ENCODE measurements around the gene IQSEC1. TPM values are rescaled to one million over a fixed set of nuclear protein-coding genes. Genes with fewer than 3 reads are reported as not detected.
A peak's percentile ranks its signal among the peaks of the same experiment; 100 is the strongest.

Gene IQSEC1
- total RNA-seq, 1 experiment from 2014 or later = 5.7 TPM

- no peak for DNase-seq (ENCODE audit: low spot score)
Measured at GRCh38 chr3:13016083-13016720, 57.0 kb downstream of the IQSEC1 start.

DNA sequence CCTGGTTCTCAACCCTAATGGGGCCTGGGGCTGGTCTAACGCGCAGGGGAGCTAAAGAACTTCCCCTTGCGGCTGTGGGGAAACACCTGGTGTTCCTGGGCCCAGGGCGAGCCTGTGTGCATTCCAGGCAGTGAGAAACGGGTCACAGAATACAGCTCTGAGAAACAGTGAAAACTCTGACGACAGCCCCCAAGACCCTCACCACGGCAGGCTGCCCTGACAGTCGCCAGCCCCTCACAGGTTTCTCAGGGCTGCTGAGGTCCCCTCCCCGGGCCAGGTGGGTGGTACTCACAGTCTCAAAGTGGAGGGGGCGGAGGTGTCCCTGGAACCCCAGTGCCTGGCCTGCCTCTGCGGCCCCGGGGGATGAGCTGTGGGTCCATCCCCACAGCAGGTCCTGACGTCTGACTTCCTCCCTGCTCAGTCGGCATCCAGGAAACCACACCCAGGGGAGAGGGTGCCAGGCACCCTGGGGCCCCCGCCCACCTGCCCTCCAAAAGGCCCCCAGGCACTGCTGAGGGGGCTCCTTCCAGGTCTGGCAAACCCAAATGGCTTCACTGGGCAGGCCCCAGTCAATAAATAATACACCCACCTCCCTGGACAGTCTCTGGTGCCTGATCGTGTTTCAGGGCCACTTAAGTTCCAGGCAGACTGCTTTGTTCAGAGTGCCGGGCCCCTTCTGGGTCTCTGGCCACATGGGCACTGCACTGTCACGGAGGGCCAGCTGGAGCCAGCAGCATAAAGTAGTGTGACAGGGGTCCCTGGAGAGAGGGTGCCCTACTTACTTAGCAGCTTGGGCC lies 57.7 kb downstream of the IQSEC1 start:
- no peak for DNase-seq (ENCODE audit: low spot score)

DNA sequence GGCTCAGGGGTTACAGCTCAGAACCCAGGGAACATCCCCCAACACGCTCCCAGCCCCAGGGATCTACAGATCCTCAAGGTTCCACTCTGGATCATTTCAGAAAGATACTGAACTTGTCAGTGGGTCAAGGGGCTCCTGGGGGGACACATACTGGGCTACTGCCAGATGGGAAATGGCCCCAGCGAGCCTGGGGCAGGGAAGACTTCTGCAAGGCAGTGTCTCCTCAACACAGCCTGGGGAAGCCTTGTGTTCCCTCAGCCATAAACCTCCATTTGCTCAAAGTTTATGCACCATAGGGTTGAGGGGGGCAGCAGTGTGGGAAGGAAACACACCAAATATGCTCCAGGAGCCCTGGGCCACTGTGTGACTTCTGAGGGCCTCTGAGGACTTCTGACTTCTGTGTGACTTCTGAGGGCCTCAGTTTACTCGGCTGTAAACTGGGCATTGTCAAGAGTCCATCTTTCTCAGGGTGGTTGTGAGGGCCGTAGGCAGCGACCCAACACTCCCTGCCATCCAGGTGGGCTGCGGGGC lies 58.4 kb downstream of the IQSEC1 start:
- DNase-seq (ENCODE audit: low spot score) = no peak

- DNase-seq (ENCODE audit: low spot score) = no peak
Measured at GRCh38 chr3:13013994-13014754, 59.1 kb downstream of the IQSEC1 start.

- DNase-seq (ENCODE audit: low spot score) = no peak
Measured at GRCh38 chr3:13013566-13013965, 59.7 kb downstream of the IQSEC1 start.

- DNase-seq (ENCODE audit: low spot score) = no peak
Measured at GRCh38 chr3:13013151-13013561, 60.1 kb downstream of the IQSEC1 start.

DNA sequence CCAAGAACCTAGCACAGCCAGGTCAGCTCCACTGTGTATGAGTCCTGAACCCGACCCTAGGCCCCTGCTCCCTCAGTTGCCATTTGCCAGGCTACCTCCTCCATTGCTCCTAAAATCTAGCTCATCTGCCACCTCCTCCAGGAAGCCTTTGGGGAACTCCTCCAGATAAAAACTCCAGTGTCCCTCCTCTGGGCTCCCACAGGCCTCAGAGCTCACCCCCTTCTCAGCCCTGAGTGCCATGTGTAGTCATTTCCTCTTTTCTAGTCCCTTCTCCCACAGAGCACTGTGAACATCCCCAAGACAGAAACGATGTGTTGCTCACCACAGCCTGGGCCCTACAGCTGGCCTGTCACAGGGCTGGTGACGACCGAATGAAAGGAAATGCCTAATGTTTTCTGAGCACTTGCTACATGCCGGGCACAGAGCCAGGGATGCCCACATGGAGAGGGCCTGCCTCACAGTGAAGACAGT lies 61.0 kb downstream of the IQSEC1 start:
- peak; percentile 51 for DNase-seq (ENCODE audit: low spot score)

DNA sequence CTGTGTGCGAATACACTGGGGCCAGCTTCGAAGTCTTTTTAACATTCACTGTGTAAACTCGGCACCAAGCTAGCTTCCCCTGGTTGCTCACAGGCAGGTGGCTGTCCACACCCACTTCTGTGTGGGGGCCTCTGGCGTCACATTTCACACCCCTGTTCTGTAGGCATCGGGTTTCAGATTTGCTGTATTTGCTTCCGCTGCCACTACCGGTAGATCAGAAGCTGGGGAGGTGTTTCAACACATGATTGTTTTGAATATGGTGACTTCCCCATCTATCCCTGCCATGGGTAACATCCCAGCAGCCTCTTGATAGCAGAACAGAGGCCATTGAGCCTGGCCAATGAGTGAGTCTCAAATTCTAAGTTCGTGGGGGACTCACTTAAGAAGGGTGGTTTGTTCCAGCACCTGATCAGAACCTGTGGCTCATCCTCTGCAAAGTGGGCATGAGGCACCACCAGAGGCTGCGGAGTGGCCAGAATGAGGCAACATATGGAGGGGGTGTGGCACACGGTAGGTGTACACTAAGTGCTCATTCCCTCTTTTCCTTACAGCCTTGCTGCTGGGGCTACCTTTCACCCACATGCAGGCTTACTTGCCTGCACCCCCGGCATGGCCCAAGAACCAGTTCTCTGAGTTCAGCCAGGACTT lies 61.5 kb downstream of the IQSEC1 start:
- no peak for DNase-seq (ENCODE audit: low spot score)

DNA sequence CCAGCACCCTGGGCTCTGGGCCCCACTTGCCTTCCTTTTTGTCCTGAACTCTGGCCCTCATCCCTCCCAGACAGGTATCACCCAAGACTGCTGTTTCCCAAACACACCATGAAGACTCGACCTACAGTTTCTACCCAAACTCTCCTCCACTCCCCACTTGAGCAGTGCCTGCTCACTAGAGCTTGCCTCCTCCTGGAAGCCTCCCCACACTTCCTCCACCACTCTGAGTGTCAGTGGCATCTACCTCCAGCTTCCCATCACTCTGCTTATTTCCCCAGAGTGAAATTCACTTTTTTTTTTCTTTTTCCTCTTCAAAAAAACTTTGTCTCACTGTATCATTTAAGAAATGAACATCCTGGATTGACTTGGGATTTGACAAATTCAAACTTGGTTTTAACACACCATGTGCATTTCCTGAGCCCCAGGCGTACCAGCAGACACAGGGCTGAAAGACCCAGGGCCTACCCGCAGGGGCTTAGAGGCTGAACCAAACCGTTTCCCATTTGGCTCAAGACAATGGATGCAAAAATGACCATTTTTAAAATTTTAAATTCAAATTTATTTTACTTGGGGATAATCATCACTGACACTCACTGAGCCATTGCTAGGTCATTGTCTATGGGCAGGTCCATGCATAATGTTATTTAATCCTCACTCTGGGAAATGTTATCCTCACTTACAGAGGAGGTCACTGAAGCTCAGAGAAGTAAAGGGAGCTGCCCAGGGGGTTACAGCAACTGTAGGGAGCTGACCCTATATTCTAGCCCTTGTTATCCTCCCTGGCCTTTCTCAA lies 62.3 kb downstream of the IQSEC1 start:
- no peak for DNase-seq (ENCODE audit: low spot score)

GRCh38 chr3:13009946-13010315 lies 63.3 kb downstream of the IQSEC1 start:
- no peak for DNase-seq (ENCODE audit: low spot score)

GRCh38 chr3:13009132-13009945 lies 63.9 kb downstream of the IQSEC1 start:
- DNase-seq (ENCODE audit: low spot score) = peak; percentile 64

GRCh38 chr3:13008155-13008995 lies 64.9 kb downstream of the IQSEC1 start:
- DNase-seq (ENCODE audit: low spot score) = no peak

DNA sequence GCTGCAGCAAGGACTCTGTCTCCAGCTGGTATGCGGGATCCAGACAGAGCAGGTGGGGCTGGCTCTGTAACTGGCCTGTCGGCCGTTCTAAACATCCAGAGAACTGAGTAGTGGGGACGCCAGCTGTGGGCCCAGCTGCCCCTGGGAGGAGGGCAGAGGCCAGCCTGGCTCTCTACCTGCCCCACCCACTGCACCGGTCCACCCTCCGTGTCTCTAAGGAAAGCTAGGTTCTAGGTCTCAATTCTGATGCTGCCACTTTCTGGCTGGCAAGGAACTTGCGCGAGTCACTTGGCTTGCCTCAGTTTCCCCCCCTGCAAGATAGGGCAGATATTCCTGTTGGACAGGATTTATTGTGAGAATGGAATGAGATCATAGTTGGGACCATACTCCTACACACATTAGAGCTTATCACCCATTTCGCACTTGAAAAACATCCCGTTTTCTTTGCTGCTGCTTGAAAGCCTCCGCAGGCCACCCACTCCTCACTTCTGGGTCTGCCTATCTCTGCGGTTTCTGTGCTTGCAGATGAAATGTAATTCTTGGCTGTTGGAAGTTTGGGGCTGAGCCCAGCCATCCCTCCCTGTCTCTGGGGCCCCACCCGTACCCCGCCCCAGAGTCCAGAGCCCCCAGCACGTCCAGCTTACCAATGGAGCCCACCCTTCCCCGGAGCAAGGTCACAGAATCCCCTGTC lies 65.8 kb downstream of the IQSEC1 start:
- no peak for DNase-seq (ENCODE audit: low spot score)

GRCh38 chr3:13006216-13006990 lies 66.8 kb downstream of the IQSEC1 start:
- DNase-seq (ENCODE audit: low spot score) = no peak

- DNase-seq (ENCODE audit: low spot score) = no peak
Measured at GRCh38 chr3:13005301-13005700, 67.9 kb downstream of the IQSEC1 start.

GRCh38 chr3:13004376-13004775 lies 68.9 kb downstream of the IQSEC1 start:
- DNase-seq (ENCODE audit: low spot score) = no peak

- DNase-seq (ENCODE audit: low spot score) = no peak
Measured at GRCh38 chr3:13003608-13004007, 69.6 kb downstream of the IQSEC1 start.

Data from H4 (cell line).